ENCODE measurements around the gene XYLT2. TPM values are rescaled to one million over a fixed set of nuclear protein-coding genes. Genes with fewer than 3 reads are reported as not detected.

Gene XYLT2
- total and polyA plus RNA-seq, 2 of the 13 experiments (the other 11 are each of a cell fraction or from before 2014, with no cell fraction given): 17.0 to 22.1 TPM

- TF ChIP-seq PBX2 (CRISPR knock-in tag; IDR thresholded peaks at IDR 0.05): peak; percentile 7
- TF ChIP-seq CBFB (CRISPR knock-in tag; IDR thresholded peaks at IDR 0.05): peak; percentile 84
- peak; percentile 73; the same call in 1 of the 2 replicates for TF ChIP-seq ARID2 (CRISPR knock-in tag; IDR thresholded peaks at IDR 0.05; ENCODE audit: borderline replicate concordance)
- TF ChIP-seq CBX1 (IDR thresholded peaks at IDR 0.05; ENCODE audit: low read depth): no peak
- peak; percentile 74 for TF ChIP-seq MLX (CRISPR knock-in tag; IDR thresholded peaks at IDR 0.05)
- TF ChIP-seq ZUFSP (CRISPR knock-in tag; IDR thresholded peaks at IDR 0.05; ENCODE audit: borderline replicate concordance): no peak
- no peak for TF ChIP-seq MTF1 (CRISPR knock-in tag; IDR thresholded peaks at IDR 0.05)
- TF ChIP-seq ISX (CRISPR knock-in tag; conservative IDR thresholded peaks at IDR 0.05): peak; percentile 55; the same call in 1 of the 2 replicates
- TF ChIP-seq, protein P1, sequence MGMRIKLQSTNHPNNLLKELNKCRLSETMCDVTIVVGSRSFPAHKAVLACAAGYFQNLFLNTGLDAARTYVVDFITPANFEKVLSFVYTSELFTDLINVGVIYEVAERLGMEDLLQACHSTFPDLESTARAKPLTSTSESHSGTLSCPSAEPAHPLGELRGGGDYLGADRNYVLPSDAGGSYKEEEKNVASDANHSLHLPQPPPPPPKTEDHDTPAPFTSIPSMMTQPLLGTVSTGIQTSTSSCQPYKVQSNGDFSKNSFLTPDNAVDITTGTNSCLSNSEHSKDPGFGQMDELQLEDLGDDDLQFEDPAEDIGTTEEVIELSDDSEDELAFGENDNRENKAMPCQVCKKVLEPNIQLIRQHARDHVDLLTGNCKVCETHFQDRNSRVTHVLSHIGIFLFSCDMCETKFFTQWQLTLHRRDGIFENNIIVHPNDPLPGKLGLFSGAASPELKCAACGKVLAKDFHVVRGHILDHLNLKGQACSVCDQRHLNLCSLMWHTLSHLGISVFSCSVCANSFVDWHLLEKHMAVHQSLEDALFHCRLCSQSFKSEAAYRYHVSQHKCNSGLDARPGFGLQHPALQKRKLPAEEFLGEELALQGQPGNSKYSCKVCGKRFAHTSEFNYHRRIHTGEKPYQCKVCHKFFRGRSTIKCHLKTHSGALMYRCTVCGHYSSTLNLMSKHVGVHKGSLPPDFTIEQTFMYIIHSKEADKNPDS (CRISPR knock-in tag; IDR thresholded peaks at IDR 0.05): no peak; the same call in 1 of the 2 replicates
- TF ChIP-seq, protein P2, sequence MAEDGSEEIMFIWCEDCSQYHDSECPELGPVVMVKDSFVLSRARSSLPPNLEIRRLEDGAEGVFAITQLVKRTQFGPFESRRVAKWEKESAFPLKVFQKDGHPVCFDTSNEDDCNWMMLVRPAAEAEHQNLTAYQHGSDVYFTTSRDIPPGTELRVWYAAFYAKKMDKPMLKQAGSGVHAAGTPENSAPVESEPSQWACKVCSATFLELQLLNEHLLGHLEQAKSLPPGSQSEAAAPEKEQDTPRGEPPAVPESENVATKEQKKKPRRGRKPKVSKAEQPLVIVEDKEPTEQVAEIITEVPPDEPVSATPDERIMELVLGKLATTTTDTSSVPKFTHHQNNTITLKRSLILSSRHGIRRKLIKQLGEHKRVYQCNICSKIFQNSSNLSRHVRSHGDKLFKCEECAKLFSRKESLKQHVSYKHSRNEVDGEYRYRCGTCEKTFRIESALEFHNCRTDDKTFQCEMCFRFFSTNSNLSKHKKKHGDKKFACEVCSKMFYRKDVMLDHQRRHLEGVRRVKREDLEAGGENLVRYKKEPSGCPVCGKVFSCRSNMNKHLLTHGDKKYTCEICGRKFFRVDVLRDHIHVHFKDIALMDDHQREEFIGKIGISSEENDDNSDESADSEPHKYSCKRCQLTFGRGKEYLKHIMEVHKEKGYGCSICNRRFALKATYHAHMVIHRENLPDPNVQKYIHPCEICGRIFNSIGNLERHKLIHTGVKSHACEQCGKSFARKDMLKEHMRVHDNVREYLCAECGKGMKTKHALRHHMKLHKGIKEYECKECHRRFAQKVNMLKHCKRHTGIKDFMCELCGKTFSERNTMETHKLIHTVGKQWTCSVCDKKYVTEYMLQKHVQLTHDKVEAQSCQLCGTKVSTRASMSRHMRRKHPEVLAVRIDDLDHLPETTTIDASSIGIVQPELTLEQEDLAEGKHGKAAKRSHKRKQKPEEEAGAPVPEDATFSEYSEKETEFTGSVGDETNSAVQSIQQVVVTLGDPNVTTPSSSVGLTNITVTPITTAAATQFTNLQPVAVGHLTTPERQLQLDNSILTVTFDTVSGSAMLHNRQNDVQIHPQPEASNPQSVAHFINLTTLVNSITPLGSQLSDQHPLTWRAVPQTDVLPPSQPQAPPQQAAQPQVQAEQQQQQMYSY (CRISPR knock-in tag; IDR thresholded peaks at IDR 0.05): 0 out of 2 replicates have a peak, but pooled peaks have one; percentile 51
- TF ChIP-seq SATB2 (CRISPR knock-in tag; IDR thresholded peaks at IDR 0.05): peak; percentile 65; the same call in 1 of the 2 replicates
- TF ChIP-seq GLMP (CRISPR knock-in tag; IDR thresholded peaks at IDR 0.05; ENCODE audit: borderline replicate concordance): no peak
- no peak for TF ChIP-seq RBAK (CRISPR knock-in tag; IDR thresholded peaks at IDR 0.05)
- TF ChIP-seq, protein P3, sequence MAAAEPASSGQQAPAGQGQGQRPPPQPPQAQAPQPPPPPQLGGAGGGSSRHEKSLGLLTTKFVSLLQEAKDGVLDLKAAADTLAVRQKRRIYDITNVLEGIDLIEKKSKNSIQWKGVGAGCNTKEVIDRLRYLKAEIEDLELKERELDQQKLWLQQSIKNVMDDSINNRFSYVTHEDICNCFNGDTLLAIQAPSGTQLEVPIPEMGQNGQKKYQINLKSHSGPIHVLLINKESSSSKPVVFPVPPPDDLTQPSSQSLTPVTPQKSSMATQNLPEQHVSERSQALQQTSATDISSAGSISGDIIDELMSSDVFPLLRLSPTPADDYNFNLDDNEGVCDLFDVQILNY (CRISPR knock-in tag; conservative IDR thresholded peaks at IDR 0.05): peak; percentile 98
- TF ChIP-seq ZNF10 (CRISPR knock-in tag; IDR thresholded peaks at IDR 0.05; ENCODE audit: borderline replicate concordance, low read depth): no peak
- no peak; the same call in 1 of the 2 replicates for TF ChIP-seq HOXA7 (CRISPR knock-in tag; IDR thresholded peaks at IDR 0.05)
- TF ChIP-seq ZNF713 (CRISPR knock-in tag; IDR thresholded peaks at IDR 0.05): no peak; the same call in 1 of the 2 replicates
Measured at GRCh38 chr17:50372758-50373556, 27.0 kb downstream of the XYLT2 start, which contains the start of the genes EME1 and MRPL27 (continued).

All from HepG2 (cell line).